ENCODE measurements around the gene FAM13A. TPM values are rescaled to one million over a fixed set of nuclear protein-coding genes. Genes with fewer than 3 reads are reported as not detected.

The FAM13A gene
- polyA plus RNA-seq, 1 donor from 2014 or later, result 4.0 TPM

DNA sequence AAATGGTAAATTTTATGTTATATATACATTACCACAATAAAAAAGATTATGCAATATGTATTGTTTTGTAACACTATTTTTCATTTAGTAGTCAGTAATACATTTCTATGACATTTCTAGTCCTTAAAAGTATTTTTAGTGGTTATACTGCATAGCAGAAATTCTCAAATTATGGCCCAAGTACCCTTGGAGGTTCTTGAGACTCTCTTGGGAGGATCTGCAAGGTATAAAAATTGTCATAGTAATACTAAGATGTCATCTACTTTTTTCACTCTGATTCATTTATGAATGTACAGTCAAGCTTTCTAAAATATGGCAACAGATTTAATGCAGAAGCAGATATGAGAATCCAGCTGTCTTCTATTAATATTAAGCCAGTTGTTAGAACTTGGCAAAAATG lies 220.8 kb downstream of the FAM13A start:
- no peaks in the 10 kb centered on the region for H3K79me2 ChIP-seq (replicated peaks; ENCODE audit: insufficient read depth, low read length)
- no peak overlapping the region for H2AFZ ChIP-seq (ENCODE audit: low read depth, low read length)
- no peaks in the 10 kb centered on the region for H3F3A ChIP-seq (ENCODE audit: insufficient read depth, low read length, poor library complexity, severe bottlenecking)
- H3K9me3 ChIP-seq (ENCODE audit: low read length), result no peaks in the 10 kb centered on the region
- no peaks in the 10 kb centered on the region for H4K20me1 ChIP-seq (ENCODE audit: insufficient read depth)
- H3K9me2 ChIP-seq (ENCODE audit: insufficient read depth, low read length), result no peaks in the 10 kb centered on the region
- TF ChIP-seq, protein P1, sequence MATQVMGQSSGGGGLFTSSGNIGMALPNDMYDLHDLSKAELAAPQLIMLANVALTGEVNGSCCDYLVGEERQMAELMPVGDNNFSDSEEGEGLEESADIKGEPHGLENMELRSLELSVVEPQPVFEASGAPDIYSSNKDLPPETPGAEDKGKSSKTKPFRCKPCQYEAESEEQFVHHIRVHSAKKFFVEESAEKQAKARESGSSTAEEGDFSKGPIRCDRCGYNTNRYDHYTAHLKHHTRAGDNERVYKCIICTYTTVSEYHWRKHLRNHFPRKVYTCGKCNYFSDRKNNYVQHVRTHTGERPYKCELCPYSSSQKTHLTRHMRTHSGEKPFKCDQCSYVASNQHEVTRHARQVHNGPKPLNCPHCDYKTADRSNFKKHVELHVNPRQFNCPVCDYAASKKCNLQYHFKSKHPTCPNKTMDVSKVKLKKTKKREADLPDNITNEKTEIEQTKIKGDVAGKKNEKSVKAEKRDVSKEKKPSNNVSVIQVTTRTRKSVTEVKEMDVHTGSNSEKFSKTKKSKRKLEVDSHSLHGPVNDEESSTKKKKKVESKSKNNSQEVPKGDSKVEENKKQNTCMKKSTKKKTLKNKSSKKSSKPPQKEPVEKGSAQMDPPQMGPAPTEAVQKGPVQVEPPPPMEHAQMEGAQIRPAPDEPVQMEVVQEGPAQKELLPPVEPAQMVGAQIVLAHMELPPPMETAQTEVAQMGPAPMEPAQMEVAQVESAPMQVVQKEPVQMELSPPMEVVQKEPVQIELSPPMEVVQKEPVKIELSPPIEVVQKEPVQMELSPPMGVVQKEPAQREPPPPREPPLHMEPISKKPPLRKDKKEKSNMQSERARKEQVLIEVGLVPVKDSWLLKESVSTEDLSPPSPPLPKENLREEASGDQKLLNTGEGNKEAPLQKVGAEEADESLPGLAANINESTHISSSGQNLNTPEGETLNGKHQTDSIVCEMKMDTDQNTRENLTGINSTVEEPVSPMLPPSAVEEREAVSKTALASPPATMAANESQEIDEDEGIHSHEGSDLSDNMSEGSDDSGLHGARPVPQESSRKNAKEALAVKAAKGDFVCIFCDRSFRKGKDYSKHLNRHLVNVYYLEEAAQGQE (IDR thresholded peaks at IDR 0.05; ENCODE audit: borderline replicate concordance), result no peak
- TF ChIP-seq MXI1 (conservative IDR thresholded peaks at IDR 0.05; ENCODE audit: poor library complexity, severe bottlenecking) (no peak), EP300 (conservative IDR thresholded peaks at IDR 0.05; ENCODE audit: poor library complexity, severe bottlenecking) (no peak), POLR2AphosphoS5 (IDR thresholded peaks at IDR 0.05) (no peak), SMC3 (conservative IDR thresholded peaks at IDR 0.05; ENCODE audit: poor library complexity) (no peak), EZH2 (IDR thresholded peaks at IDR 0.05; ENCODE audit: borderline replicate concordance, insufficient read depth, low read length, poor library complexity, severe bottlenecking) (no peak), RAD21 (conservative IDR thresholded peaks at IDR 0.05) (no peak), TAF1 (IDR thresholded peaks at IDR 0.05; ENCODE audit: low read depth) (no peak)
- TF ChIP-seq, protein P2, sequence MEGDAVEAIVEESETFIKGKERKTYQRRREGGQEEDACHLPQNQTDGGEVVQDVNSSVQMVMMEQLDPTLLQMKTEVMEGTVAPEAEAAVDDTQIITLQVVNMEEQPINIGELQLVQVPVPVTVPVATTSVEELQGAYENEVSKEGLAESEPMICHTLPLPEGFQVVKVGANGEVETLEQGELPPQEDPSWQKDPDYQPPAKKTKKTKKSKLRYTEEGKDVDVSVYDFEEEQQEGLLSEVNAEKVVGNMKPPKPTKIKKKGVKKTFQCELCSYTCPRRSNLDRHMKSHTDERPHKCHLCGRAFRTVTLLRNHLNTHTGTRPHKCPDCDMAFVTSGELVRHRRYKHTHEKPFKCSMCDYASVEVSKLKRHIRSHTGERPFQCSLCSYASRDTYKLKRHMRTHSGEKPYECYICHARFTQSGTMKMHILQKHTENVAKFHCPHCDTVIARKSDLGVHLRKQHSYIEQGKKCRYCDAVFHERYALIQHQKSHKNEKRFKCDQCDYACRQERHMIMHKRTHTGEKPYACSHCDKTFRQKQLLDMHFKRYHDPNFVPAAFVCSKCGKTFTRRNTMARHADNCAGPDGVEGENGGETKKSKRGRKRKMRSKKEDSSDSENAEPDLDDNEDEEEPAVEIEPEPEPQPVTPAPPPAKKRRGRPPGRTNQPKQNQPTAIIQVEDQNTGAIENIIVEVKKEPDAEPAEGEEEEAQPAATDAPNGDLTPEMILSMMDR (IDR thresholded peaks at IDR 0.05; ENCODE audit: poor library complexity, severe bottlenecking), result no peak
- H3K4me3 ChIP-seq (ENCODE audit: low read length), result no peak overlapping the region
- H3K27me3 ChIP-seq (ENCODE audit: insufficient read depth, low read depth, low read length), result no peaks in the 10 kb centered on the region
- no peak overlapping the region for H3K27ac ChIP-seq (ENCODE audit: low read length)
- H3K36me3 ChIP-seq (ENCODE audit: insufficient read depth, low read length), result no peaks in the 10 kb centered on the region
- no peak overlapping the region for H3K9ac ChIP-seq (ENCODE audit: low read length)
- no peak overlapping the region for H3K4me2 ChIP-seq (ENCODE audit: low read length)

DNA sequence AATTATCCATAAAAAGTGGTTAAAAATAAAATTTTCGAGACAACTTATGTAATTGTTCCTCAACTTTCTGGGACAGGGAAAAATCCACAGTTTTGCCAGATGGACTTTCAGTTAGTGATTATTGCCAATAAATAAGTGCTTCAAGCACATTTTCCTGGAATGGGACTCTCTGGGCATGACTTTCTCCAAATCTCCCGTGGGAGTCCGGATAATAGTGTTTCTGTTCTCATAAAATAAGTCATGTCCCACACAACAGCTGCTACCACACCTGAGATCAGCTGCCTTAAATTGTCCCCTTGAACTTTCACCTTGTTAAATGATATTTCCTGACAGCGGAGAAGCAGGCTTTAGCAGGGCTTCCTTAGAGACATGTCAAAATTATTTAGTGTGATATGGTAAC lies 226.0 kb downstream of the FAM13A start:
- no peaks in the 10 kb centered on the region for H3K27me3 ChIP-seq (ENCODE audit: insufficient read depth, low read depth, low read length)
- no peaks in the 10 kb centered on the region for H4K20me1 ChIP-seq (ENCODE audit: insufficient read depth)
- H3K27ac ChIP-seq (ENCODE audit: low read length), result no peak overlapping the region
- TF ChIP-seq, protein P2 (IDR thresholded peaks at IDR 0.05; ENCODE audit: poor library complexity, severe bottlenecking), result no peak
- no peak for TF ChIP-seq EP300 (conservative IDR thresholded peaks at IDR 0.05; ENCODE audit: poor library complexity, severe bottlenecking)
- no peak for TF ChIP-seq EZH2 (IDR thresholded peaks at IDR 0.05; ENCODE audit: borderline replicate concordance, insufficient read depth, low read length, poor library complexity, severe bottlenecking)
- no peak for TF ChIP-seq TAF1 (IDR thresholded peaks at IDR 0.05; ENCODE audit: low read depth)
- TF ChIP-seq, protein P1 (IDR thresholded peaks at IDR 0.05; ENCODE audit: borderline replicate concordance), result no peak
- TF ChIP-seq MXI1 (conservative IDR thresholded peaks at IDR 0.05; ENCODE audit: poor library complexity, severe bottlenecking), result no peak
- TF ChIP-seq POLR2AphosphoS5 (IDR thresholded peaks at IDR 0.05), result no peak
- TF ChIP-seq RAD21 (conservative IDR thresholded peaks at IDR 0.05), result no peak
- H3F3A ChIP-seq (ENCODE audit: insufficient read depth, low read length, poor library complexity, severe bottlenecking), result no peaks in the 10 kb centered on the region
- no peak overlapping the region for H3K4me2 ChIP-seq (ENCODE audit: low read length)
- H2AFZ ChIP-seq (ENCODE audit: low read depth, low read length), result no peak overlapping the region
- no peaks in the 10 kb centered on the region for H3K36me3 ChIP-seq (ENCODE audit: insufficient read depth, low read length)
- H3K4me3 ChIP-seq (ENCODE audit: low read length), result no peak overlapping the region
- H3K9me3 ChIP-seq (ENCODE audit: low read length), result no peaks in the 10 kb centered on the region
- H3K9me2 ChIP-seq (ENCODE audit: insufficient read depth, low read length), result no peaks in the 10 kb centered on the region
- no peak overlapping the region for H3K9ac ChIP-seq (ENCODE audit: low read length)
- H3K79me2 ChIP-seq (replicated peaks; ENCODE audit: insufficient read depth, low read length), result no peaks in the 10 kb centered on the region
